Neural progenitor cell (in vitro differentiated cells): ENCODE data around the gene PEPD. TPM values are rescaled to one million over a fixed set of nuclear protein-coding genes. Genes with fewer than 3 reads are reported as not detected.
A peak's percentile ranks its signal among the peaks of the same experiment; 100 is the strongest.

Experiments used
- DNase-seq: peaks from one replicate; pipeline ENCODE4 v3.0.0-alpha.2; 2016; ENCODE audit warnings: low spot score
- H2AFZ ChIP-seq: fragments of 200-600 bp; sonication (generic); replicated peaks from 2 replicates; pipeline ENCODE4 v1.6.1; 2016; ENCODE audit warnings: antibody characterized with exemption
- H3F3A ChIP-seq: fragments of 200-600 bp; sonication (generic); 2 replicates; pipeline ENCODE4 v1.6.1; 2016; ENCODE audit warnings: antibody characterized with exemption, low read depth
- H3K27ac ChIP-seq: fragments of 200-600 bp; sonication (generic); 2 replicates; pipeline ENCODE4 v1.5.1; 2016; ENCODE audit warnings: mild to moderate bottlenecking
- H3K27me3 ChIP-seq: fragments of 200-600 bp; sonication (generic); 2 replicates; pipeline ENCODE4 v1.6.1; 2016; ENCODE audit warnings: mild to moderate bottlenecking, moderate library complexity
- H3K36me3 ChIP-seq: fragments of 200-600 bp; sonication (generic); 2 replicates; pipeline ENCODE4 v1.5.1; 2016
- H3K4me1 ChIP-seq: fragments of 200-600 bp; sonication (generic); 2 replicates; pipeline ENCODE4 v1.6.1; 2016; ENCODE audit warnings: mixed run types
- H3K4me2 ChIP-seq: fragments of 200-600 bp; sonication (generic); 2 replicates; pipeline ENCODE4 v1.6.1; 2016
- H3K4me3 ChIP-seq: fragments of 200-600 bp; sonication (generic); 2 replicates; pipeline ENCODE4 v1.5.1; 2016
- H3K79me2 ChIP-seq: fragments of 200-600 bp; sonication (generic); 2 replicates; pipeline ENCODE4 v1.6.1; 2016; ENCODE audit warnings: low read depth
- H3K9ac ChIP-seq: fragments of 200-600 bp; sonication (generic); 2 replicates; pipeline ENCODE4 v1.6.1; 2016
- H3K9me3 ChIP-seq: fragments of 200-600 bp; sonication (generic); 2 replicates; pipeline ENCODE4 v1.5.1; 2016; ENCODE audit warnings: low read depth
- H4K20me1 ChIP-seq: fragments of 200-600 bp; sonication (generic); 2 replicates; pipeline ENCODE4 v1.6.1; 2016; ENCODE audit warnings: low read depth
- H3K27ac Mint-ChIP-seq: 3 replicates; pipeline ENCODE4 v1.8.0; 2021; ENCODE audit warnings: mixed read lengths
- H3K27me3 Mint-ChIP-seq: 2 replicates; pipeline ENCODE4 v1.8.0; 2022; ENCODE audit warnings: low read depth, mild to moderate bottlenecking, inconsistent platforms, moderate library complexity, mixed read lengths; ENCODE audit not compliant: insufficient read depth
- H3K36me3 Mint-ChIP-seq: 3 replicates; pipeline ENCODE4 v1.8.0; 2021; ENCODE audit warnings: mixed read lengths
- H3K4me1 Mint-ChIP-seq: 3 replicates; pipeline ENCODE4 v1.8.0; 2021; ENCODE audit warnings: mixed read lengths
- H3K4me3 Mint-ChIP-seq: 3 replicates; pipeline ENCODE4 v1.8.0; 2021; ENCODE audit warnings: mild to moderate bottlenecking, moderate library complexity, mixed read lengths
- H3K9me3 Mint-ChIP-seq: 3 replicates; pipeline ENCODE4 v1.8.0; 2020; ENCODE audit warnings: mixed read lengths
- EZH2 ChIP-seq: fragments of 200-600 bp; sonication (generic); IDR thresholded peaks from 2 replicates; pipeline ENCODE4 v1.6.1; 2017; ENCODE audit warnings: antibody characterized with exemption, mild to moderate bottlenecking, moderate library complexity
- EZH2phosphoT487 ChIP-seq: fragments of 200-600 bp; sonication (generic); IDR thresholded peaks from 2 replicates; pipeline ENCODE4 v1.6.1; 2017; ENCODE audit warnings: antibody characterized with exemption
- total RNA-seq: library from RNA; depleted of rRNA; stranded (reverse); fragments of >200 nt; gene quantifications from 2 replicates; pipeline ENCODE4 v1.2.3, GENCODE V29; 2015; ENCODE audit warnings: low replicate concordance
- TF ChIP-seq, protein P1 (sequence below): fragments of 200-600 bp; sonication (generic); IDR thresholded peaks from 2 replicates; pipeline ENCODE4 v1.5.1; 2017; ENCODE audit warnings: antibody characterized with exemption, mild to moderate bottlenecking

The PEPD gene
- total RNA-seq, 1 donor from 2014 or later = 47.0 TPM

DNA sequence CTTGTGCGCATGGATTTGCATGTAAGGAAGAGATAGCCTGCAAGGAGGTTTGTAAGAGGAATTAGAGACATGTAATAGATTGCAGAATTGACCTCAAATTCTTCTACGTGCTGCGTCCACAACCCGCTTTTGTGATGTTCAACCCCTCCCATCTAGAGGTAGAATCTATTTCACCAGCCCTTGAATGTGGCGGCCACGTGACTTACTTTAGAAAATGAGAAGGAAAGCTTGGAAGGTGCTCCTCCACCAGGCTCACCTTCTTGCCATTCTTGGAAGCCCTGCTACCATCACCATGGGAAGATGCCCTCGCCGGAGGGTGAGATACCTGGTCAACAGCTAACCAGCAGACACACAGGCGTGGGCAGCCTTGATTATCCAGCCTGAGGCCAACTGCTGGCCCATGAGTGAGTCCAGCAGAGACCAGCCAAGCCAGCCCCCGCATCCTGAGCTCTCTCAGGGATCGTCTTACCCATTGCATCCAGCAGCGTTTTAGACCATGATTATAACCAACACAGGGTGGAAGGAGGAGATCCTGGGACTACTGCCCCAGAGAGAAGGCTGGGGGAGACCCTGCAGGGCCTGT, 7.6 kb upstream of the PEPD start:
- H3K9me3 ChIP-seq = no peaks in the 10 kb centered on the region
- H3K9ac ChIP-seq = no peak overlapping the region
- TF ChIP-seq EZH2 = no peak
- TF ChIP-seq EZH2phosphoT487 = no peak
- TF ChIP-seq, protein P1, sequence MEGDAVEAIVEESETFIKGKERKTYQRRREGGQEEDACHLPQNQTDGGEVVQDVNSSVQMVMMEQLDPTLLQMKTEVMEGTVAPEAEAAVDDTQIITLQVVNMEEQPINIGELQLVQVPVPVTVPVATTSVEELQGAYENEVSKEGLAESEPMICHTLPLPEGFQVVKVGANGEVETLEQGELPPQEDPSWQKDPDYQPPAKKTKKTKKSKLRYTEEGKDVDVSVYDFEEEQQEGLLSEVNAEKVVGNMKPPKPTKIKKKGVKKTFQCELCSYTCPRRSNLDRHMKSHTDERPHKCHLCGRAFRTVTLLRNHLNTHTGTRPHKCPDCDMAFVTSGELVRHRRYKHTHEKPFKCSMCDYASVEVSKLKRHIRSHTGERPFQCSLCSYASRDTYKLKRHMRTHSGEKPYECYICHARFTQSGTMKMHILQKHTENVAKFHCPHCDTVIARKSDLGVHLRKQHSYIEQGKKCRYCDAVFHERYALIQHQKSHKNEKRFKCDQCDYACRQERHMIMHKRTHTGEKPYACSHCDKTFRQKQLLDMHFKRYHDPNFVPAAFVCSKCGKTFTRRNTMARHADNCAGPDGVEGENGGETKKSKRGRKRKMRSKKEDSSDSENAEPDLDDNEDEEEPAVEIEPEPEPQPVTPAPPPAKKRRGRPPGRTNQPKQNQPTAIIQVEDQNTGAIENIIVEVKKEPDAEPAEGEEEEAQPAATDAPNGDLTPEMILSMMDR = no peak
- H3K4me3 ChIP-seq = no peak overlapping the region
- no peaks in the 10 kb centered on the region for H3K9me3 Mint-ChIP-seq
- H3K27me3 Mint-ChIP-seq = peaks cover 11% of the 10 kb centered on the region
- H3K4me2 ChIP-seq = no peak overlapping the region
- H3K36me3 Mint-ChIP-seq = no peaks in the 10 kb centered on the region
- H3K36me3 ChIP-seq = no peaks in the 10 kb centered on the region
- peaks cover 22% of the 10 kb centered on the region for H3K4me1 ChIP-seq
- DNase-seq = no peak
- H3K4me1 Mint-ChIP-seq = peaks cover 7% of the 10 kb centered on the region
- no peak overlapping the region for H3K27ac ChIP-seq
- H4K20me1 ChIP-seq = no peaks in the 10 kb centered on the region
- H3K27me3 ChIP-seq = no peaks in the 10 kb centered on the region
- no peak overlapping the region for H2AFZ ChIP-seq
- H3K4me3 Mint-ChIP-seq = no peak overlapping the region
- no peaks in the 10 kb centered on the region for H3K79me2 ChIP-seq
- peaks cover 2% of the 10 kb centered on the region for H3F3A ChIP-seq
- H3K27ac Mint-ChIP-seq = no peak overlapping the region

DNA sequence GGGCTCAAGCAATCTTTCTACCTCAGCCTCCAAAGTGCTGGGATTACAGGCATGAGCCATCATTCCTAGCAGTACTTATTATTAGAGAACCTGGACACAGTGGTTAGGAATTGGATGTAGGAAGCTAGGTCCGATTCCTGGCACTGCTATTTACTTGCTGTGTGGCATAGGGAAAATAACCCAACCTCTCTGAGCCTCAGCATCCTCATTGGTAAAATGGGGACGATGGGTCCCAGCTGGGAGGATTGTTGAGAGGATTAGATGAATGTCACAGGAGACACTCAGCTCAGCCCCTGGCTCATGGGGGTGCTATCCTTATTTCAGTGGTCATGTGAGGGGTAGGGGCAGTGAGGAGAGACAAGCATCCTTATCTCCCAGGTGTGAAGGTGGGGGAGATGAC, 6.8 kb upstream of the PEPD start:
- H3K27me3 ChIP-seq = no peaks in the 10 kb centered on the region
- peaks cover 10% of the 10 kb centered on the region for H3K27me3 Mint-ChIP-seq
- H3K4me1 ChIP-seq = peaks cover 22% of the 10 kb centered on the region
- H4K20me1 ChIP-seq = no peaks in the 10 kb centered on the region
- peaks cover 6% of the 10 kb centered on the region for H3K4me1 Mint-ChIP-seq
- no peak overlapping the region for H3K9ac ChIP-seq
- H3F3A ChIP-seq = peaks cover 2% of the 10 kb centered on the region
- DNase-seq = no peak
- H3K4me2 ChIP-seq = no peak overlapping the region
- no peak overlapping the region for H2AFZ ChIP-seq
- no peaks in the 10 kb centered on the region for H3K9me3 ChIP-seq
- H3K27ac ChIP-seq = no peak overlapping the region
- H3K4me3 ChIP-seq = no peak overlapping the region
- no peaks in the 10 kb centered on the region for H3K36me3 ChIP-seq
- H3K36me3 Mint-ChIP-seq = no peaks in the 10 kb centered on the region
- H3K9me3 Mint-ChIP-seq = no peaks in the 10 kb centered on the region
- no peaks in the 10 kb centered on the region for H3K79me2 ChIP-seq
- no peak overlapping the region for H3K4me3 Mint-ChIP-seq
- no peak for TF ChIP-seq EZH2phosphoT487
- no peak overlapping the region for H3K27ac Mint-ChIP-seq

DNA sequence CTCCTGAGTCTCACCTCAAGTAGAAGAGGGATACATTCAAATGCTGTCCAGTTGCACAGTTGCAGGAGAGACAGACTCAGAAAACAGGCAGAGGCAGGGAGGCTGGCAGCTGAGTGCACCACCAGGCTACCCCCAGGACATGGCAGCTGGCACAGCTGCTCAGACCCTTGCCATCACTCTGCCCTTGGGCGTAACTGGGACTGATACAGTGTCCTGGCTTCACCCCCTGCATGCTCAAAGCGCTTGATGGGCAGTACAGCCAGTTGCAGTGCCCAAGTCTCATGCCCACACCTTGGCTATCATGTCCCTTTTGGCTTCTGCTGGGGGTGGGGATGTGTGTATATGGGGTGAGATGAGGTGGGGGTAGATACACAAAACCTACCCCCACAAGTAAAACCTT, 5.5 kb upstream of the PEPD start:
- H3K4me3 ChIP-seq = no peak overlapping the region
- H3K4me2 ChIP-seq = no peak overlapping the region
- peaks cover 10% of the 10 kb centered on the region for H3K27me3 Mint-ChIP-seq
- H3K36me3 ChIP-seq = no peaks in the 10 kb centered on the region
- H3K9ac ChIP-seq = no peak overlapping the region
- peaks cover 2% of the 10 kb centered on the region for H3F3A ChIP-seq
- no peak for DNase-seq
- TF ChIP-seq EZH2 (no peak), EZH2phosphoT487 (no peak)
- TF ChIP-seq, protein P1 = no peak
- no peak overlapping the region for H3K4me3 Mint-ChIP-seq
- no peaks in the 10 kb centered on the region for H3K79me2 ChIP-seq
- H3K27ac ChIP-seq = no peak overlapping the region
- H3K9me3 Mint-ChIP-seq = no peaks in the 10 kb centered on the region
- no peaks in the 10 kb centered on the region for H4K20me1 ChIP-seq
- H3K9me3 ChIP-seq = no peaks in the 10 kb centered on the region
- H2AFZ ChIP-seq = no peak overlapping the region
- H3K27ac Mint-ChIP-seq = no peak overlapping the region
- H3K4me1 Mint-ChIP-seq = peaks cover 14% of the 10 kb centered on the region
- H3K36me3 Mint-ChIP-seq = no peaks in the 10 kb centered on the region
- no peaks in the 10 kb centered on the region for H3K27me3 ChIP-seq
- peaks cover 16% of the 10 kb centered on the region for H3K4me1 ChIP-seq

DNA sequence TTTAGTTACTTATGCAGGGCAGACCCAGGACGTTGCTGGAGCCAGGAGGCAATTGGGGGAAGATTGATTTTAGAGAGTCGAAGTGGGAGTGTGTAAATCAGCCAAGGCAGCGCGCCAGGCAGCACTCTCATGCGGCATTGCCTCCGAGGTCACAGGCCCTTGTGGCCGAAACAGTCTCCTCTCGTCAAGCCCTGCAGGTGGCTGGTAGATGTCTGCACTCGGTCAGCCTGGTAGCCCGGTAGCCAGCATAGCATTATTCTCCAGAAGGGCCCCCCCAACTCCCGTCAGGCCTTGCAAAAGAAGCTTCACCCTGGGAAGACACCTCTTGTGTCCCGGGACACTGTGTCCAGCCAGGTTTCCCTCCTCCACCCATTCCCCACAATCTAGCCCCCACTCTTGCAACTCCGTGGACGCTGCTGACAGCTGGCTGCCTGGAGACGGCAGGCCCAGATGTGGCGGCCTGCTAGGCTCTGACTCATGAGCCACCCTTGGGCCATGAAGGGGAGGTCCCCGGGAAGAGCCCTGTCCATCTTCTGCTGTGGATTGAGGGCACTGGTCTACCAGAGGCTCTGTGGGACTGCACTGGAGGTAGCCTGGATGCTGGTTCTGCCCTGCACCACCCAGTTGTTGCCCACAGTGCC, 2.6 kb upstream of the PEPD start:
- Histone ChIP-seq H3K9ac (no peak overlapping the region), H4K20me1 (no peaks in the 10 kb centered on the region), H3K27me3 (no peaks in the 10 kb centered on the region), H3K79me2 (peaks cover 15% of the 10 kb centered on the region), H3K27ac (no peak overlapping the region), H3K9me3 (no peaks in the 10 kb centered on the region), H3F3A (peaks cover 4% of the 10 kb centered on the region), H2AFZ (no peak overlapping the region), H3K4me3 (no peak overlapping the region), H3K36me3 (no peaks in the 10 kb centered on the region), H3K4me1 (peaks cover 17% of the 10 kb centered on the region), H3K4me2 (peak overlapping the region; percentile 35)
- Mint-ChIP-seq H3K9me3 (no peaks in the 10 kb centered on the region), H3K4me1 (peaks cover 21% of the 10 kb centered on the region), H3K36me3 (no peaks in the 10 kb centered on the region), H3K4me3 (no peak overlapping the region), H3K27me3 (peaks cover 10% of the 10 kb centered on the region), H3K27ac (no peak overlapping the region)
- TF ChIP-seq EZH2 = no peak
- no peak for TF ChIP-seq EZH2phosphoT487
- TF ChIP-seq, protein P1 = no peak
- DNase-seq = no peak
